OCI-LY3 (cell line): Measurements from ENCODE around the gene BATF.

Source experiments
- H2AFZ ChIP-seq: fragments of 200-600, 300-600 bp; shearing (Covaris generic); 2 replicates; pipeline ENCODE4 v1.6.0; 2014; ENCODE audit warnings: antibody characterized with exemption, low read depth, low read length
- H3K27ac ChIP-seq: fragments of 200-600, 300-600 bp; sonication (generic); 2 replicates; pipeline ENCODE4 v1.5.1; 2014; ENCODE audit warnings: mild to moderate bottlenecking, low read length, moderate library complexity, mixed read lengths
- H3K27me3 ChIP-seq: fragments of 200-600, 300-600 bp; sonication (generic); 2 replicates; pipeline ENCODE4 v1.6.1; 2014; ENCODE audit warnings: low read depth, low read length, mixed read lengths
- H3K36me3 ChIP-seq: fragments of 200-600, 300-600 bp; sonication (generic); replicated peaks from 2 replicates; pipeline ENCODE3; 2014; ENCODE audit warnings: low read depth, low read length, mixed read lengths
- H3K4me1 ChIP-seq: fragments of 300-600, 200-600 bp; sonication (generic); 2 replicates; pipeline ENCODE4 v1.6.1; 2014; ENCODE audit warnings: low read length, mixed read lengths
- H3K4me2 ChIP-seq: fragments of 200-600, 300-600 bp; sonication (generic); 2 replicates; pipeline ENCODE4 v1.6.1; 2014; ENCODE audit warnings: low read length, mixed read lengths
- H3K4me3 ChIP-seq: fragments of 300-600, 200-600 bp; sonication (generic); 2 replicates; pipeline ENCODE4 v1.5.1; 2014; ENCODE audit warnings: antibody characterized with exemption, mild to moderate bottlenecking, low read length, moderate library complexity
- H3K79me2 ChIP-seq: fragments of 300-600, 200-600 bp; shearing (Covaris generic); 2 replicates; pipeline ENCODE4 v1.6.1; 2014; ENCODE audit warnings: mild to moderate bottlenecking, low read length, mixed read lengths
- H3K9ac ChIP-seq: fragments of 300-600, 200-600 bp; shearing (Covaris generic); 2 replicates; pipeline ENCODE4 v1.6.0; 2014; ENCODE audit warnings: mild to moderate bottlenecking, low read length, moderate library complexity
- H3K9me3 ChIP-seq: fragments of 200-600, 300-600 bp; shearing (Covaris generic); 2 replicates; pipeline ENCODE4 v1.6.1; 2014; ENCODE audit warnings: low read length, mixed read lengths; ENCODE audit not compliant: insufficient read depth
- H4K20me1 ChIP-seq: fragments of 200-600, 300-600 bp; sonication (generic); 2 replicates; pipeline ENCODE4 v1.6.1; 2016; ENCODE audit warnings: low read length, mixed read lengths; ENCODE audit not compliant: insufficient read depth
- EZH2phosphoT487 ChIP-seq: fragments of 200-600 bp; shearing (Covaris generic); IDR thresholded peaks from 2 replicates; pipeline ENCODE4 v1.6.1; 2018; ENCODE audit warnings: antibody characterized with exemption, mixed run types, low read depth
- TF ChIP-seq, protein P1 (sequence below): fragments of 200-600, 300-600 bp; sonication (generic); IDR thresholded peaks from 2 replicates; pipeline ENCODE4 v1.5.1; 2014; ENCODE audit warnings: antibody characterized with exemption, low read length, low read depth

The BATF gene

GRCh38 chr14:75479770-75480600, 42.3 kb upstream of the BATF start:
- H3K4me2 ChIP-seq: peak overlapping the region; percentile 61
- H2AFZ ChIP-seq: no peak overlapping the region
- no peaks in the 10 kb centered on the region for H3K79me2 ChIP-seq
- peaks cover 17% of the 10 kb centered on the region for H3K9me3 ChIP-seq
- H3K27me3 ChIP-seq: no peaks in the 10 kb centered on the region
- no peaks in the 10 kb centered on the region for H4K20me1 ChIP-seq
- H3K4me3 ChIP-seq: peak overlapping the region; percentile 35
- no peak for TF ChIP-seq EZH2phosphoT487
- TF ChIP-seq, protein P1, sequence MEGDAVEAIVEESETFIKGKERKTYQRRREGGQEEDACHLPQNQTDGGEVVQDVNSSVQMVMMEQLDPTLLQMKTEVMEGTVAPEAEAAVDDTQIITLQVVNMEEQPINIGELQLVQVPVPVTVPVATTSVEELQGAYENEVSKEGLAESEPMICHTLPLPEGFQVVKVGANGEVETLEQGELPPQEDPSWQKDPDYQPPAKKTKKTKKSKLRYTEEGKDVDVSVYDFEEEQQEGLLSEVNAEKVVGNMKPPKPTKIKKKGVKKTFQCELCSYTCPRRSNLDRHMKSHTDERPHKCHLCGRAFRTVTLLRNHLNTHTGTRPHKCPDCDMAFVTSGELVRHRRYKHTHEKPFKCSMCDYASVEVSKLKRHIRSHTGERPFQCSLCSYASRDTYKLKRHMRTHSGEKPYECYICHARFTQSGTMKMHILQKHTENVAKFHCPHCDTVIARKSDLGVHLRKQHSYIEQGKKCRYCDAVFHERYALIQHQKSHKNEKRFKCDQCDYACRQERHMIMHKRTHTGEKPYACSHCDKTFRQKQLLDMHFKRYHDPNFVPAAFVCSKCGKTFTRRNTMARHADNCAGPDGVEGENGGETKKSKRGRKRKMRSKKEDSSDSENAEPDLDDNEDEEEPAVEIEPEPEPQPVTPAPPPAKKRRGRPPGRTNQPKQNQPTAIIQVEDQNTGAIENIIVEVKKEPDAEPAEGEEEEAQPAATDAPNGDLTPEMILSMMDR: no peak
- peak overlapping the region; percentile 74 for H3K9ac ChIP-seq
- H3K27ac ChIP-seq: peak overlapping the region; percentile 97
- H3K36me3 ChIP-seq: peaks cover 47% of the 10 kb centered on the region
- H3K4me1 ChIP-seq: peaks cover 36% of the 10 kb centered on the region

- no peak overlapping the region for H3K4me3 ChIP-seq
These were observed 39.9 kb upstream of the BATF start for GRCh38 chr14:75482366-75482765.

GRCh38 chr14:75484711-75485429, 37.4 kb upstream of the BATF start:
- H3K9me3 ChIP-seq: peaks cover 24% of the 10 kb centered on the region
- H3K79me2 ChIP-seq: peaks cover 4% of the 10 kb centered on the region; the same call in 1 of the 2 replicates
- H3K9ac ChIP-seq: no peak overlapping the region
- peaks cover 61% of the 10 kb centered on the region for H3K4me1 ChIP-seq
- no peaks in the 10 kb centered on the region for H3K27me3 ChIP-seq
- peak overlapping the region; percentile 96; the same call in 1 of the 2 replicates for H3K27ac ChIP-seq
- no peak overlapping the region for H2AFZ ChIP-seq
- H3K36me3 ChIP-seq: peaks cover 20% of the 10 kb centered on the region
- no peak overlapping the region for H3K4me3 ChIP-seq
- H3K4me2 ChIP-seq: no peak overlapping the region
- TF ChIP-seq EZH2phosphoT487: no peak
- TF ChIP-seq, protein P1: no peak
- no peaks in the 10 kb centered on the region for H4K20me1 ChIP-seq

More at GRCh38 chr14:75482366-75482765, 39.9 kb upstream of the BATF start:
- TF ChIP-seq EZH2phosphoT487: no peak
- TF ChIP-seq, protein P1: no peak
- Histone ChIP-seq H3K4me1 (peaks cover 58% of the 10 kb centered on the region), H2AFZ (no peak overlapping the region), H3K9me3 (peaks cover 24% of the 10 kb centered on the region), H3K9ac (no peak overlapping the region), H3K27ac (no peak overlapping the region), H3K4me2 (no peak overlapping the region), H3K27me3 (no peaks in the 10 kb centered on the region), H3K79me2 (no peaks in the 10 kb centered on the region), H4K20me1 (no peaks in the 10 kb centered on the region), H3K36me3 (peaks cover 31% of the 10 kb centered on the region)

- Histone ChIP-seq H3K79me2 (peaks cover 14% of the 10 kb centered on the region), H3K27me3 (no peaks in the 10 kb centered on the region), H2AFZ (no peak overlapping the region), H3K9ac (peak overlapping the region; percentile 83), H3K4me1 (peaks cover 61% of the 10 kb centered on the region), H3K4me3 (peak overlapping the region; percentile 57), H3K27ac (peak overlapping the region; percentile 96), H3K9me3 (peaks cover 18% of the 10 kb centered on the region), H4K20me1 (no peaks in the 10 kb centered on the region), H3K36me3 (peaks cover 13% of the 10 kb centered on the region), H3K4me2 (peak overlapping the region; percentile 76)
- TF ChIP-seq, protein P1: no peak
- no peak for TF ChIP-seq EZH2phosphoT487
These were observed 36.0 kb upstream of the BATF start for GRCh38 chr14:75486318-75486717.
